Activated CD8-positive, alpha-beta T cell treated with anti-CD3 and anti-CD28 coated beads for 36 hours (primary cell): ENCODE measurements around the gene STAC2. TPM values are rescaled to one million over a fixed set of nuclear protein-coding genes. Genes with fewer than 3 reads are reported as not detected.

ENCODE experiments used
- ATAC-seq: fragments of 200-7000 bp; cut with Tn5 transposase; one replicate; pipeline ENCODE4 v1.10.0; 2021; ENCODE audit warnings: mild to moderate bottlenecking, moderate library complexity
- CTCF ChIA-PET: fragments of 350-600 bp; sonication (Branson Sonifier 250); formaldehyde crosslinking; loops from one replicate; lab custom pipeline; 2021; ENCODE audit warnings: antibody characterized with exemption; lab: Charles Lee
- POLR2A ChIA-PET: fragments of 350-600 bp; sonication (Branson Sonifier 250); formaldehyde crosslinking; loops from one replicate; lab custom pipeline; 2021; ENCODE audit warnings: antibody characterized with exemption; lab: Charles Lee
- DNase-seq: peaks from one replicate; pipeline ENCODE4 v3.0.0-alpha.2; 2020
- H3K27ac Mint-ChIP-seq: one replicate; pipeline ENCODE4 v1.8.0; 2021; ENCODE audit warnings: mild to moderate bottlenecking, mixed read lengths
- H3K27me3 Mint-ChIP-seq: one replicate; pipeline ENCODE4 v1.8.0; 2021; ENCODE audit warnings: mixed read lengths
- H3K36me3 Mint-ChIP-seq: one replicate; pipeline ENCODE4 v1.8.0; 2021; ENCODE audit warnings: low read depth, mixed read lengths
- H3K4me1 Mint-ChIP-seq: one replicate; pipeline ENCODE4 v1.8.0; 2021; ENCODE audit warnings: low read depth, mixed read lengths
- H3K4me3 Mint-ChIP-seq: one replicate; pipeline ENCODE4 v1.8.0; 2021; ENCODE audit warnings: mild to moderate bottlenecking, moderate library complexity, mixed read lengths
- H3K9me3 Mint-ChIP-seq: one replicate; pipeline ENCODE4 v1.8.0; 2021; ENCODE audit warnings: mixed read lengths
- intact Hi-C: fragments of 100-400 bp; cut with micrococcal nuclease; formaldehyde crosslinking; loops from one replicate; pipeline ENCODE4 v1.10.0; 2022
- total RNA-seq, 2 experiments: library from RNA; stranded (reverse); gene quantifications; one replicate each; pipeline ENCODE4 v1.2.3, GENCODE V29; 2021
- TF ChIP-seq, protein P1 (sequence below): fragments of 200-600 bp; IDR thresholded peaks from one replicate; pipeline ENCODE4 v1.8.0; 2022; ENCODE audit warnings: antibody characterized with exemption, mild to moderate bottlenecking

The STAC2 gene
- total RNA-seq, 2 experiments from 2014 or later: 0.47 to 0.56 TPM

DNA sequence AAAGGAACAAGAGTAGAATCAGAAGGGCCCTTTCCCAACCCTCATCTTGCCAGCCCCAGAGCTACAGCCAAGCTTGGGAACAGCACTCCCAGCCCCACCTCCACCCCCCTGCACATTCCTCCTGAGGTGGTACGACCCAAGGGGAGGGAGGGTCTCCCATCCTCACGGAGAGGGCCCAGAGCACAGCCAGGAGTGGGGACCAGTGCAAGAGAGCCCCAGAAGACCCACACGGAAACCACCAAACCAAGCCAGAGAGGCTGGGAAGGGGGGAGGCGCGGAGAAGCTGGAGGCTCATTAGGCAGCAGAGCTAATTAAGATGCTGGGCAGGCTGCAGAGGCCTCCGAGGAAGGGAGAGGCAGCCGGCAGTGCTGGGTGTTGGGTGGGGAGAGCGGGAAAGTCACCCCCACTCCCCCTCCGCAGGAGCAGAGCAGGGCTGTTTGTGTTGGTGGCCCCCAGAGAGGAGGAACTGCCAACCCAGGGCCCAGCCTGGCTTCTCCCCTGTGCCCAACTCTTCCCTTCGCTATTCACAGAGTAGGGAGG is 30.7 kb downstream of the STAC2 start:
- POLR2A ChIA-PET: interaction anchor here (0.6 to 2.0 kb wide), 4 partner anchors 9 to 218 kb away, joined by 3 to 6 read pairs (median 4); no protein-coding TSS in a partner anchor
- ATAC-seq: no peak
- TF ChIP-seq, protein P1, sequence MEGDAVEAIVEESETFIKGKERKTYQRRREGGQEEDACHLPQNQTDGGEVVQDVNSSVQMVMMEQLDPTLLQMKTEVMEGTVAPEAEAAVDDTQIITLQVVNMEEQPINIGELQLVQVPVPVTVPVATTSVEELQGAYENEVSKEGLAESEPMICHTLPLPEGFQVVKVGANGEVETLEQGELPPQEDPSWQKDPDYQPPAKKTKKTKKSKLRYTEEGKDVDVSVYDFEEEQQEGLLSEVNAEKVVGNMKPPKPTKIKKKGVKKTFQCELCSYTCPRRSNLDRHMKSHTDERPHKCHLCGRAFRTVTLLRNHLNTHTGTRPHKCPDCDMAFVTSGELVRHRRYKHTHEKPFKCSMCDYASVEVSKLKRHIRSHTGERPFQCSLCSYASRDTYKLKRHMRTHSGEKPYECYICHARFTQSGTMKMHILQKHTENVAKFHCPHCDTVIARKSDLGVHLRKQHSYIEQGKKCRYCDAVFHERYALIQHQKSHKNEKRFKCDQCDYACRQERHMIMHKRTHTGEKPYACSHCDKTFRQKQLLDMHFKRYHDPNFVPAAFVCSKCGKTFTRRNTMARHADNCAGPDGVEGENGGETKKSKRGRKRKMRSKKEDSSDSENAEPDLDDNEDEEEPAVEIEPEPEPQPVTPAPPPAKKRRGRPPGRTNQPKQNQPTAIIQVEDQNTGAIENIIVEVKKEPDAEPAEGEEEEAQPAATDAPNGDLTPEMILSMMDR: no peak
- CTCF ChIA-PET: interaction anchor here (1.0 to 2.8 kb wide), 7 partner anchors 12 to 212 kb away, joined by 3 to 16 read pairs (median 8); no protein-coding TSS in a partner anchor
- intact Hi-C loops: no loop called here
- peaks cover 8% of the 10 kb centered on the region for H3K36me3 Mint-ChIP-seq
- no peaks in the 10 kb centered on the region for H3K27me3 Mint-ChIP-seq
- H3K4me1 Mint-ChIP-seq: peaks cover 26% of the 10 kb centered on the region
- peak overlapping the region; percentile 90 for H3K4me3 Mint-ChIP-seq
- H3K9me3 Mint-ChIP-seq: no peaks in the 10 kb centered on the region
- H3K27ac Mint-ChIP-seq: no peak overlapping the region
- no peak for DNase-seq

DNA sequence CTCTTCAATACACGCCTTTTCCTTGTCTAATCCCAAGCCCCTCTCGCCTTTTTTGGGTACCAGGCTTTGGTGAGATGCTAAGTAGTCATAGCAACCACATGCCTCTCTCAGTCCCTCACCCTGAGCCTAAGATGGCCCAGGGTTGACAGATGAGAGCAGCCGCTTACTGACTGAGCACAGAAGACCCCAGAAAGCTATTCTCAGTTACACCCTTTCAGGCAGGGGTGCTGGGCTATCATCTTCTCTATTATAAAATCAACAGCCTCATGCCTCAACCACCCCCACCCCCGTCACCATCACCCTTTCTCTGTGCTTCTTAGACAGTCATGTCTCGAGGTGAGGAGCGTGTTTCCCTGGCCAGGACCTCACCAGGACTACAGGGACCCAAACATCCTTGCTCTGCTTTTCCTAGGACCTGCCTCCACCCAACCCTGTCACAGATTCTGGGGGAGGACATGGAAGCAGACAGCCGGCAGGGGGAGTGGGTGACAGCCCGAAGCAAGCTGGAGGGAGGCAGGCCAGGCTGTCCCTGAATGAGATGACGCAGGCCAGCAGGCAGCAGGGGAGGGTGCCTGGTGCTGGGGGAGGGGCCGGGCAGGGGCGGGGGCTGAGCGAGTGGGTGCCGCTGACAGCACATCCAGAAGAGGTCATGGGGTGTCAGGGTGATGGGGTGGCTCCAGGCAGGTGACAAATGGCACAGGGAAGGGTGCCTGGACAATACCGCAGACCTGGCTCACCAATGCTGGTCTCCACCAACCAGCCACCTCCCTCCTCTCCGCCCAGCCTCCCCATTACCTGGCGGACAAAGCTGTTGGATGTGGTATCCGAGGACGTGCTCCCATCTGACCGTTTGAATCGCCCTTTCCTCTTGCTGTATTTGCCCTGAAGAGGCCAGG is 31.4 kb downstream of the STAC2 start:
- ChIA-PET POLR2A (interaction anchor here (1.8 kb wide), 1 partner anchor 10 kb away, joined by 6 read pairs; no protein-coding TSS in a partner anchor), CTCF (interaction anchor here (1.3 to 5.3 kb wide), 5 partner anchors 20 to 50 kb away, joined by 5 to 27 read pairs (median 12); no protein-coding TSS in a partner anchor)
- Mint-ChIP-seq H3K9me3 (no peaks in the 10 kb centered on the region), H3K27ac (no peak overlapping the region), H3K36me3 (peaks cover 6% of the 10 kb centered on the region), H3K27me3 (no peaks in the 10 kb centered on the region), H3K4me1 (peaks cover 22% of the 10 kb centered on the region), H3K4me3 (no peak overlapping the region)
- no peak for DNase-seq
- no peak for ATAC-seq
- intact Hi-C loops: no loop called here
- TF ChIP-seq, protein P1: no peak

DNA sequence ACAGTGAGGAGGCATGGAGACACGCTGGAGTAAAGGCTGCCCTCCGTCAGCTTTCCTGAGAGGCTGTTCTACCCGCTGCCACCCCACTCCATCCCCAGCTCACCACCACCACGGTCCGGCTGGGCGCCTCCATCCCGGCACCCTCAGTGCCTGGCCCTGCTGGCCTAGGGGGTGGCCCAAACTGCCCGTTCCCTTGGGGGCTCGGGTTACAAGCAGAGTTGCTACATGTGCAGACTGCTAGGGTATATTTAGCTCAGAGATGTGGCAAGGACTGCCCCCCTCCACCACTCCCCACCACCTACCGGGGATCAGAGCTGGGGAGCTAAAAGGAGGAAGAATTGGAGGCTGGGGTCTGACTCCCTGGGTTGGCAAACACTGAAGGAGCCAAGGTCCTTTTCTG is 32.4 kb downstream of the STAC2 start:
- intact Hi-C loops: no loop called here
- CTCF ChIA-PET: interaction anchor here (0.8 to 5.3 kb wide), 3 partner anchors 19 to 43 kb away, joined by 3 to 27 read pairs (median 3); no protein-coding TSS in a partner anchor

DNA sequence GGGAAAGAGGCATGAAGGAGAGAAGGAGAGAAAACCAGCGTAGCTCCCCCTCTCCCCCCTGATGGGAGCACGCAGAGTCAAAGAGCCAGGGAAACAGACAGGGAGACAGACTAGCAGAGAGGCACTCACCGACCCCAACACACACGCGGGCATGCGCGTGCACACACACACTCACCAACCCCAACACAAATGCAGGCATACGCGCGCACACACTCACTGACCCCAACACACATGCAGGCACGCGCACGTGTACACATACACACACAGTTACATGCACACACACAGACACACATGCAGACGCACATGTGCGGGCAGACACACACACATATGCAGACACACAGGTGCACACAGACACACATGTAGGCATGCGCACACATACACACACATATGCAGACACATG is 32.8 kb downstream of the STAC2 start:
- Mint-ChIP-seq H3K9me3 (no peaks in the 10 kb centered on the region), H3K27me3 (no peaks in the 10 kb centered on the region), H3K36me3 (peaks cover 8% of the 10 kb centered on the region), H3K27ac (no peak overlapping the region), H3K4me3 (no peak overlapping the region), H3K4me1 (peaks cover 10% of the 10 kb centered on the region)
- ChIA-PET POLR2A (no interaction called here), CTCF (interaction anchor here (0.8 to 5.3 kb wide), 5 partner anchors 15 to 43 kb away, joined by 3 to 27 read pairs (median 4); no protein-coding TSS in a partner anchor)
- intact Hi-C loops: no loop called here
- TF ChIP-seq, protein P1: no peak
- ATAC-seq (no peak), DNase-seq (no peak)

More for the DNA sequence above, 32.4 kb downstream of the STAC2 start:
- TF ChIP-seq, protein P1: no peak
- ATAC-seq: no peak
- no peak overlapping the region for H3K27ac Mint-ChIP-seq
- H3K4me3 Mint-ChIP-seq: no peak overlapping the region
- H3K9me3 Mint-ChIP-seq: no peaks in the 10 kb centered on the region
- POLR2A ChIA-PET: no interaction called here
- peaks cover 14% of the 10 kb centered on the region for H3K4me1 Mint-ChIP-seq
- no peaks in the 10 kb centered on the region for H3K27me3 Mint-ChIP-seq
- DNase-seq: no peak
- peaks cover 6% of the 10 kb centered on the region for H3K36me3 Mint-ChIP-seq
